ENCODE data around the gene TMEM252. TPM values are rescaled to one million over a fixed set of nuclear protein-coding genes. Genes with fewer than 3 reads are reported as not detected.

The TMEM252 gene
- total RNA-seq, 2 donors from 2014 or later, result not detected

DNA sequence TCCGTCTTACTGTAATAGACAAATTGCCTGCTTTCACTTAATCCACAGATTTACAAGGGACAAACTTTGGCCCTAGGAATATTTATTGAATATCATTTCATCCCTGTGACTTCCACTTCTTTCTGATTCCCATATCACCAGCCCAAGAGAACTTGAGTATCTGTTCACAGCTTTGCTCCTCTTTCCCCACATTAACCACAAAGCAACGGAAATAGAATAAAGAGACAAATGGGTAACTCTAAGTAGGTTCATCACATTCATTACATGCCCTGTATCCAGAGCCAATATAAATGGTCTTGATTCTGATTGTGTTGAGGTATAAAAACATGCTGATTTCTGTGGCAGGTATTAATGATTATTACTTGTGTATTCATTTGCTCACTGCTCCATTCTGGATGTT lies 41.9 kb downstream of the TMEM252 start:
- Histone ChIP-seq H3K36me3 (no peaks in the 10 kb centered on the region), H3K27me3 (no peaks in the 10 kb centered on the region), H3K4me3 (no peak overlapping the region), H3K9me3 (no peaks in the 10 kb centered on the region), H3K4me1 (no peaks in the 10 kb centered on the region), H3K9ac (ENCODE audit: low read depth in 2 of 2, low read length in 2 of 2) (no peak overlapping the region), H3K27ac (no peak overlapping the region)
- no peak for DNase-seq
- intact Hi-C loops (cut with DNase I), result no loop called here
- TF ChIP-seq, protein P1, sequence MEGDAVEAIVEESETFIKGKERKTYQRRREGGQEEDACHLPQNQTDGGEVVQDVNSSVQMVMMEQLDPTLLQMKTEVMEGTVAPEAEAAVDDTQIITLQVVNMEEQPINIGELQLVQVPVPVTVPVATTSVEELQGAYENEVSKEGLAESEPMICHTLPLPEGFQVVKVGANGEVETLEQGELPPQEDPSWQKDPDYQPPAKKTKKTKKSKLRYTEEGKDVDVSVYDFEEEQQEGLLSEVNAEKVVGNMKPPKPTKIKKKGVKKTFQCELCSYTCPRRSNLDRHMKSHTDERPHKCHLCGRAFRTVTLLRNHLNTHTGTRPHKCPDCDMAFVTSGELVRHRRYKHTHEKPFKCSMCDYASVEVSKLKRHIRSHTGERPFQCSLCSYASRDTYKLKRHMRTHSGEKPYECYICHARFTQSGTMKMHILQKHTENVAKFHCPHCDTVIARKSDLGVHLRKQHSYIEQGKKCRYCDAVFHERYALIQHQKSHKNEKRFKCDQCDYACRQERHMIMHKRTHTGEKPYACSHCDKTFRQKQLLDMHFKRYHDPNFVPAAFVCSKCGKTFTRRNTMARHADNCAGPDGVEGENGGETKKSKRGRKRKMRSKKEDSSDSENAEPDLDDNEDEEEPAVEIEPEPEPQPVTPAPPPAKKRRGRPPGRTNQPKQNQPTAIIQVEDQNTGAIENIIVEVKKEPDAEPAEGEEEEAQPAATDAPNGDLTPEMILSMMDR (IDR thresholded peaks at IDR 0.05), result no peak

DNA sequence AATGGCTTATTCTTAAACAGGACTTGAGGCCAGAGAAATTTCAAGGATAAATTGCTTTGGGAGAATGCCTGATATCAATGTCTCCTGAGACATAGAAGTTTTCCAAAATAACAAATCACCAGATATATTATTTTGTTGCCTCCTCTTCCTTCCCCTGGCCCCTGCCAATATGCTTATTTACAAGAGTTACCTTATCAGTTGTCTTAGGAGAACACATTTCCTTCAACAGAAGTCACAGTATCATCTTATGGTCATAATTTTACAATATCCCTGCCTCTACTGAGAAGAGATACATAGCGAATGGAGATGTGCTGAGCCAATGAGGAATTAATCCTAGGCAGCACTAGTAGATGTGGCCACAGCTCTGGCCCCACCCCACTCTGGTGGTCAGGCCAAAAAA lies 43.1 kb downstream of the TMEM252 start:
- no peak for DNase-seq
- H3K4me1 ChIP-seq, result no peaks in the 10 kb centered on the region
- H3K9ac ChIP-seq (ENCODE audit: low read depth in 2 of 2, low read length in 2 of 2), result no peak overlapping the region
- H3K27me3 ChIP-seq, result no peaks in the 10 kb centered on the region
- H3K4me3 ChIP-seq, result no peak overlapping the region
- no peaks in the 10 kb centered on the region for H3K9me3 ChIP-seq
- H3K27ac ChIP-seq, result no peak overlapping the region
- intact Hi-C loops (cut with DNase I), result no loop called here
- H3K36me3 ChIP-seq, result no peaks in the 10 kb centered on the region
- TF ChIP-seq, protein P1 (IDR thresholded peaks at IDR 0.05), result no peak

DNA sequence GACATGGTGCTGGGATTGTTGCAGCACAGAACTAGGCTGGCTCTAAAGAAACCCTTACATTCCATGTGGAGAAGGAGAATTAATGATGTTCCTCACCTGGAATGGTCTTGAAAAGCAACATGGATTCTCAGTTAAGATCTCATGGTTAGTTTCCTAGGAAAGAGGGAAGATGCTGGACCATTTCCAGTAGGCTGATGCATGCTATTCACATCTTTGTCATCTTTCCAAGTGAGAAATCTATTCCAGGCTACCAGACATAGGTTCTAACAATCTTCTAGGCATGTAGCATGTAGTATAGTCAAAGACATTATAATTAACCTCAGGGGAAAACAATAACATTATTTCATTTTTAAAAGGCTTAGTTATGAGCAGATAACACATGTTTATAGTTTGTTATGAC lies 44.3 kb downstream of the TMEM252 start:
- intact Hi-C loops (cut with DNase I), result no loop called here
- no peak overlapping the region for H3K9ac ChIP-seq (ENCODE audit: low read depth in 2 of 2, low read length in 2 of 2)
- no peaks in the 10 kb centered on the region for H3K27me3 ChIP-seq
- H3K36me3 ChIP-seq, result no peaks in the 10 kb centered on the region
- no peak for DNase-seq
- TF ChIP-seq, protein P1 (IDR thresholded peaks at IDR 0.05), result no peak
- H3K9me3 ChIP-seq, result no peaks in the 10 kb centered on the region
- H3K4me3 ChIP-seq, result no peak overlapping the region
- H3K4me1 ChIP-seq, result no peaks in the 10 kb centered on the region
- H3K27ac ChIP-seq, result no peak overlapping the region

- no peak overlapping the region for H3K27ac ChIP-seq
- H3K4me1 ChIP-seq, result no peaks in the 10 kb centered on the region
- DNase-seq, result no peak
- H3K27me3 ChIP-seq, result no peaks in the 10 kb centered on the region
- H3K36me3 ChIP-seq, result no peaks in the 10 kb centered on the region
- intact Hi-C loops (cut with DNase I), result no loop called here
- no peak overlapping the region for H3K9ac ChIP-seq (ENCODE audit: low read depth in 2 of 2, low read length in 2 of 2)
- H3K4me3 ChIP-seq, result no peak overlapping the region
- no peaks in the 10 kb centered on the region for H3K9me3 ChIP-seq
- TF ChIP-seq, protein P1 (IDR thresholded peaks at IDR 0.05), result no peak
Measured at GRCh38 chr9:68495247-68495646, 45.4 kb downstream of the TMEM252 start.

- no peak overlapping the region for H3K27ac ChIP-seq
- TF ChIP-seq, protein P1 (IDR thresholded peaks at IDR 0.05), result no peak
- no peak overlapping the region for H3K9ac ChIP-seq (ENCODE audit: low read depth in 2 of 2, low read length in 2 of 2)
- H3K4me3 ChIP-seq, result no peak overlapping the region
- intact Hi-C loops (cut with DNase I), result no loop called here
- no peaks in the 10 kb centered on the region for H3K4me1 ChIP-seq
- no peak for DNase-seq
- no peaks in the 10 kb centered on the region for H3K36me3 ChIP-seq
- no peaks in the 10 kb centered on the region for H3K27me3 ChIP-seq
- H3K9me3 ChIP-seq, result no peaks in the 10 kb centered on the region
Measured at GRCh38 chr9:68493958-68494577, 46.6 kb downstream of the TMEM252 start.

Measured in colonic mucosa (tissue), 4 donors.